Hematopoietic multipotent progenitor cell treated with erythropoietin and hydrocortisone succinate and interleukin-3 and kit ligand, for 6 days (in vitro differentiated cells): ENCODE measurements around the gene PLAGL2.

Experiments
- DNase-seq: peaks from one replicate; pipeline ENCODE4 v3.0.0-alpha.2; 2015

PLAGL2 gene

GRCh38 chr20:32230707-32231106 lies 23.2 kb upstream of the PLAGL2 start:
- no peak for DNase-seq

DNA sequence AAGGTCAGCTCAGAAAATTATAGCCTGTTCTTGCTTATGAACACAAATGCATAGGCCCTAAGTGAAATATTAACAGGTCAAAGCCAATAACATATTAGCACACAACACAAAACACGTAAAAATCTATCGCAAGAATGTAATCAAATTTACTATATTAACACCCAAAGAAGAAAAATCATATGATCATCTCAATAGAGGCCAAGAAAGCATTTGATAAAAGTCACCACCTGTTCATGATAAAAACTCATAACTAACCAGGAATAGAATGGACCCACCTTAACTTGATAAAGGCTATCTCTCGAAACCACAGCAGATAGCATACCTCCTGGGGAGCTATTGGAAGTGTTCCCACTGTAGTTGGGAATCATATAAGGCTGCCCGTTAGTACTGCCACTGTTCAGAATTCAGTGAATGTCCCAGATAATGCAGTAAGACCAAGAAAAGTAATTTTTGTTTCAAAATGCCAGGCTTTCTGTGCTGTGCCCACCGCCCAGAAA lies 21.8 kb upstream of the PLAGL2 start:
- no peak for DNase-seq

GRCh38 chr20:32227744-32228688 lies 20.5 kb upstream of the PLAGL2 start:
- DNase-seq = peak; percentile 70

DNA sequence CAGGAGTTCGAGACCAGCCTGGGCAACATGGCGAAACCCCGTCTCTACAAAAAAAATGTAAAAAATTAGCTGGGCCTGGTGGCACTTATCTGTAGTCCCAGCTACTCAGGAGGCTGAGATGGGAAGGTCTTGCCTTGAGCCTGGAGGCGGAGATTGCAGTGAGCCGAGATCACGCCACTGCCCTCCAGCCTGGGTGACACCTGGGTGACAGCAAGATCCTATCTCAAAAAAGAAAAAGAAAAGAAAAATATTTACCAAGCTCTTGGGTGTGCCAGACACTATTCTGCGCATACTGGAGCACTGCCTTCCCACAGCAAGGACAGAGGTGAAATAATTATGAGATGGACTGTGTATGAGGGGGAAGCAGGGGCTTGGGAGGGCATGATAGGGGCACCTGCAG lies 19.8 kb upstream of the PLAGL2 start:
- peak; percentile 52 for DNase-seq

- peak; percentile 78 for DNase-seq
Observed at GRCh38 chr20:32226391-32226790, 18.8 kb upstream of the PLAGL2 start.

- no peak for DNase-seq
Observed at GRCh38 chr20:32224463-32224862, 16.9 kb upstream of the PLAGL2 start.

GRCh38 chr20:32218156-32218900 lies 10.8 kb upstream of the PLAGL2 start:
- DNase-seq = no peak

DNA sequence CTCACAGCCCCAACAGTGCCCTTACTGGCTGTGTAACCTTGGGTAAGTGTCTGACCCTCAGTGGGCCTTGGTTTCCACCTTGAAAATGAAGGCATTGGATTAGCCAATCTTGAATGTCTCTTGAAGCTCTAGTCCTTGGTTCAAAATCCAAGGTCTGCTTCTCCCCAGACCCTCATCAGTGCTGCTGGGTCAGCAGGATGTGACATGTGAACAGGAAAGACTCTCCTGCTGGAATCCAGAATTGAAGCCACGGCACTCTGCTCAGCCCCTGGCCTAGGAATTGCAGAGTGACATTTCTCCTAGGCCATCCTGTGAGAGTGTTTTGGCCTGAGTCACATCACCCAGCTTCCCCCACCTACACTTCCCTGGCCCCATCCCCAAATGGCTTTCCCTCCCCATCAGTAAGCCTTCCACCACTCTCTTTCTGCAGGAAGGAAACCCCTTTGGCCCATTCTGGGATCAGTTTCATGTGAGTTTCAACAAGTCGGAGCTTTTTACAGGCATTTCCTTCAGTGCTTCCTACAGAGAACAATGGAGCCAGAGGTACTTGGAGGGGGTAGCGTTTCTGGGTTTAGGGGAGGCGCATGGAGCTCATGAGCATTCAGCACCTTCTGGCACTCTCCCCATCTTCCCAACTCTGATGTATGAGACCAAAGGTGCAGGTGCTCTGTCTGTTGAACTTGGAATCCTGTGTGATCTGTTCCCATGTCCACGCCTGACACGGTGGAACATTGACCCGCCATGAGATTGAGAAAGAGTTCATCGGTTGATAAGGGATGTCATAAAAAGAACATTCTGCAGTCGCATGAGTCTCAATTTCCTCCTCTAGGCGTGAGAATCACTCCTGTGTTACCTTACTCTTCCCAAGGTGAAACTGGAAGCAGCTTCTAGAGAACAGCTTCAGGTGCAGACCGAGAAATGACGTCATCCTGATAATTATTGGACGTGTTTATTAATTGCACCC lies 8.9 kb upstream of the PLAGL2 start:
- no peak for DNase-seq

- no peak for DNase-seq
Observed at GRCh38 chr20:32215729-32216128, 8.2 kb upstream of the PLAGL2 start.

DNA sequence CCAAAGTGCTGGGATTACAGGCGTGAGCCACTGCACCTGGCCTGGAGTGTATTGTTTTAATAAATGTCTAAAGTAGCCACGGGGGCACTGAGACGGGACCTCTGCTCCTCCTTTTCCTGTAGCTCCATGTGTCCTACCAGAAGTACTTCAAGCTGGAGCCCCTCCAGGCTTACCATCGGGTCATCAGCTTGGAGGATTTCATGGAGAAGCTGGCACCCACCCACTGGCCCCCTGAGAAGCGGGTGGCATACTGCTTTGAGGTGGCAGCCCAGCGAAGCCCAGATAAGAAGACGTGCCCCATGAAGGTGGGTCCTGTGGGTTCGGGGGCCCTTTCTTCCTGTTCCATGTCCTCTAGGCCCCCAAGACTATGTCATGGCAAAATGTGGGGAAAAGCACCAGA lies 7.6 kb upstream of the PLAGL2 start:
- no peak for DNase-seq

DNA sequence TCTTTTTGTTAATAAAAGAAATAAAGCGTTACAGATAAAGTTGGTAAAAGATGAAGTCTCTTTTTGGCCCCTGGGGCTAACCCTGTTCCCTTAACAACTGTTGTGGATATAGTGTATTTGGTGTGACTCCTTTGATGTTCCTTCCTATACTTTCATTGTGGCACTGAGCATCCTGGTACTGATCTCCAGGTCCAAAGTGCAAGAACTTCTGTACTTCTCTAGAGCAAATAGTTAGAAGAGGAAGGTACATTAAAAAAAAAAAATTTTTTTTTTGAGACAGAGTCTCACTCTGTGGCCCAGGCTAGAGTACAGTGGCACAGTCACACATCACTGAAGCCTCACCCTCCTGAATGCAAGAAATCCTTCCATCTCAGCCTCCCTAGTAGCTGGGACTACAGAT lies 6.3 kb upstream of the PLAGL2 start:
- no peak for DNase-seq

GRCh38 chr20:32209850-32210605 lies 2.5 kb upstream of the PLAGL2 start:
- DNase-seq = no peak

- DNase-seq = peak; percentile 9
Observed at GRCh38 chr20:32208499-32209154, 1.1 kb upstream of the PLAGL2 start.

- DNase-seq = peak; percentile 86
Observed at GRCh38 chr20:32206760-32207625, 550 bp downstream of the PLAGL2 start.

DNA sequence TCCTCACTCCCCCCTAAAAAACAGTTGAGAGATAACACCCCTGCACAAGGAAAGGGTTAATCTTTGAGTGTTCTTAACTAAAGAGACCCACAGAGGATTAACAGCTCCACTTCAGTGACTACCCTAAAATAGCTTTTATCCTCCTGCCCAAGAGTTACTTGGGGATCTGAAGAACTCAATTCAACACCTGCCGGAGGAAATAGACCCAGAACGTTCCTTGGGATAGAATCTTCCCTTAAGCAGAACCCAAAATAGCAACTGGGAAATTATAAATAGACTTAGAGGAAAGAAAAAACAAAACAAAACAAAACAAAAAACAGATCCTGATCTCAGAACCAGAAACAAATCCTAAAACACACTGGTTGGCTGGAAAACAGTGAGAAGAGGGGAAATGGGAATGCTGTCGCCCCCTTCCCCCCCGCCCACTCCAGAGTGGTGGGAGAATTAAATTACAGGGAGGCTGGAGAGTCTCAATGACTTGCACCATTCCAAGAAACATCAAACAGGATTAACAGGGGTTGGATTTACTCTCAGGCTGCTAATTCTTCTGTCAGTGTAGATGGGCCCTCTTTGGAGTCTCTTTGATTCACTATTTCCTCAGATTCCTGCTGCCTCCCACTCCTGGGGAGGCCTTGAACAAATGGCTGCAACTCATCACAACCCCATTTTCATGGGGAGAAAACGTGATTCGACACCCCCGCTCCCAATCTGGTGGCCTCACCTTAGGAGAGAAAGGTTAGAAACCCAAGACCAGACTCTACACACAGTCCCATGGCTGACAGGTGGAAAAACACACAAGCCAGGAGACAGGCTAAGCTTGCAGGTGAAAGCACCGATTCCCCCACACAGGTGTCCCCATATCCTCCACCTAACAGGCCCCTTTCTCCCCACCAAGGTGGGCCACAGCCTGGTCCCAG lies 1.4 kb downstream of the PLAGL2 start:
- peak; percentile 30 for DNase-seq

DNA sequence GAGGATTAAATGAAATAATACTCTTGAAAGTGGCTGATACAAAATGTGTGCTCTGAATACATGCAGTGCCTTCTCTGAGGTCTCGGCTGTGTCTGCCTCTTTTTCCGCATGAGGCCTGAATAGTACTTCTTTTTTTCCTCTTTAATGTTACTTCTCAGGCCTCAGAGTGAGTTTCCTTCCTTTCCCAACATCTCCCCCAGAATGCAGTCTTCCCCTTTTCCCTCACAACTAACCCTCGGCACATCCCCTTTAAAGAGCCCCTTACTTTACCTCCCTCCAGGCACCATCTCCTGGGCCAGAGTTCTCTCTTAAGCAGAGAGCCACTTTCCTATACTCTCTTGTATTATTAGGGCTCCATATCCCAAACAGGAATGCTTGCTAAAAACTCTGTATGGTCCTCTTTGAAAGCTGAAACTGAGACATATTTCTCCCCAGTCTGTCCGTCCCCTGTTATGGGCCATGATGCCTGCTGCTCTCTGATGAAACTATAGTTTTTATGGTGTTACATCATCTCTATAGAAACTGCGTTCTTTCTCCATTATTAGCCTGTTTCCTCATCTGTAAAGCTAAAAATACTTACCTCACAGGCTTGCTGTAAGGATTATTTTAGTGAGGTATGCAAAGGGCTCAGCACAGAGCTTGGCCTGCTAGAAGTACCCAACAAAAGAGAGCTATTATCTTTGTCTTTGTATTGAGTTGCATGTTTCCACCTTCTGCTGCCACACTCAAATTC lies 2.3 kb downstream of the PLAGL2 start:
- DNase-seq = peak; percentile 32

- DNase-seq = no peak
Observed at GRCh38 chr20:32204205-32205109, 3.1 kb downstream of the PLAGL2 start.
